ENCODE data around the gene TSN.

Gene TSN

GRCh38 chr2:121764681-121765228 is 9.3 kb downstream of the TSN start:
- TF ChIP-seq, protein P1, sequence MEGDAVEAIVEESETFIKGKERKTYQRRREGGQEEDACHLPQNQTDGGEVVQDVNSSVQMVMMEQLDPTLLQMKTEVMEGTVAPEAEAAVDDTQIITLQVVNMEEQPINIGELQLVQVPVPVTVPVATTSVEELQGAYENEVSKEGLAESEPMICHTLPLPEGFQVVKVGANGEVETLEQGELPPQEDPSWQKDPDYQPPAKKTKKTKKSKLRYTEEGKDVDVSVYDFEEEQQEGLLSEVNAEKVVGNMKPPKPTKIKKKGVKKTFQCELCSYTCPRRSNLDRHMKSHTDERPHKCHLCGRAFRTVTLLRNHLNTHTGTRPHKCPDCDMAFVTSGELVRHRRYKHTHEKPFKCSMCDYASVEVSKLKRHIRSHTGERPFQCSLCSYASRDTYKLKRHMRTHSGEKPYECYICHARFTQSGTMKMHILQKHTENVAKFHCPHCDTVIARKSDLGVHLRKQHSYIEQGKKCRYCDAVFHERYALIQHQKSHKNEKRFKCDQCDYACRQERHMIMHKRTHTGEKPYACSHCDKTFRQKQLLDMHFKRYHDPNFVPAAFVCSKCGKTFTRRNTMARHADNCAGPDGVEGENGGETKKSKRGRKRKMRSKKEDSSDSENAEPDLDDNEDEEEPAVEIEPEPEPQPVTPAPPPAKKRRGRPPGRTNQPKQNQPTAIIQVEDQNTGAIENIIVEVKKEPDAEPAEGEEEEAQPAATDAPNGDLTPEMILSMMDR (IDR thresholded peaks at IDR 0.05): no peak

DNA sequence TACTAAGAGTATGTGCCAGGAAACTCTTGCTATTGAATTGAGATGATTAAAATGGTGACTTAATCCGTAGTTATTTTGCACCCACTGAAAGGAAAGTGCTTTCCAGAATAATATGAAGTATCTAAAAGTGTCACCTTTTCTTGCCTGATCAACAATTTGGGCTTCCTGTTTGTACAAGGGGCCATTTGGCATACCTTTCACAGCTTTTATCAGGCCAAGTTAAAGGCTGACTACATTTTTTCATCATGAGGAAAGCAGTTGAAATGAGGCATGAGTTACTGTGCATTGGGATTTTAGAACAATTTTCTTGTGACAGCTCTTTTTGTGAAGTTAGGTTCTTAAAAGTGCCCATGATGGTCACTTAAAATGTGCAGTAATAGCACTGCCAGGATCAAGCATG is 11.2 kb downstream of the TSN start:
- TF ChIP-seq, protein P1 (IDR thresholded peaks at IDR 0.05): no peak

DNA sequence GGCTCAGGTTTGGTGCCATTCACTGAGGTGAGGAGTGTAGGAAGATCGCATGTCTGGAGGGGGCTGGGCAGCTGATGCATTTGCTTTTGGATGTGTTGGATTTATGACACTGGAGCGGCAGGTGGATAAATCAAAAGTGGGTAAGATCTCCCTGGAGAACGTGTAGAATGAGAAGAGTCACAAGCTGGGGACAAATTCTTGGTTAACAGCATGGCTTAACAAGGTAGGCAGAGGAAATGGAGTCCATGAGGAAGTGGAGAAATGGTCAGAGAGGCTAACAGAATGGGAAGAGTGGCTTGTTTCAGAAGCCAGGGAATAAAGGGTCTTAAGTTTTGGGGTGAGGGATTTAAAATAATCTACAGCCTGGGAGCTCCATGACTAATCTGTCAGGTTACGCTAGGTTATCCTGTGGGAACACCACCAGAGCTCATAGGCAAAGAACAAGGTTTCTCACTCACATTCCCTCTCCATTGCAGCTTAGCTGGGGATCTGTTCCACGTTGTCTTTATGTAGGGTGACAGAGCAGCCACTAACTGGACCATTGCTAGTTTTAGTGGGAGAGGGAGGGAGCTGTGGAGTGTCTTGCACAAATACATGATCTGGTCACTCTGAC is 12.8 kb downstream of the TSN start:
- TF ChIP-seq, protein P1 (IDR thresholded peaks at IDR 0.05): no peak

DNA sequence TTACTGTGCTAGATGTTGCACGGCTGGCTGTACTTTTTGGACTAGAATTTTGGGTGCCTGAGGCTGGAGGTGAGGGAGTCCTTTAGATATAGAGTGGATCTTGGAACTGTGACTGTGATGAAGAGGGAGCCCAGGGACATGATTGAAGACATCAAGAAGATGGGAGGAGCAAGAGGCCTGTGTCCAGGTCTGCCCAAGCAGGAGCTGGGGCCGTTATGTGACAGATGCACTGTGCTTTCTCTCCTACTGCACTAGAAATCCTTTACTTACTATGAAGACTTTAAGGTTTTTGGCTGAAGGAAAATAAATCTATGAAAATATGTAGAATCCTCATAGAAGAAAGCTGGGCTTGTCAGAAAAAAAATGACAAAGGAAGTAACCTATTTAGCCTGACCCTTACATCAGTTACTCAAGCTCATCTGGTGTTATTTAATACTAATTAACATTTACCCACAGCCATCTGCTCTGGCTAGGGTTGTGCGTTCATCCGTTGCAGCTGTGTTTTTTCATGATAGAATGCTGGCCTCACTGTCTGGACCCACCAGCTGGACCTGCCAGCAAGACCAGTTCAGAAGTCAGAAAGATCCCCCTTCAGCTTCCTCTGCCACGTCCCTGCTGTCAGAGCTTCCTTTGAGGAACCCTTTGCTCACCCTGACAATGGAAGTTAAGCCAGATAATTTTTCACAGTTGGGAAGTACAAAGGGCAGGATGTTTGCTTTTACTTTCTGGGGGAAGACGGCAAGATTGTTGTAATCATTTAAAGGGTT is 16.7 kb downstream of the TSN start:
- TF ChIP-seq, protein P1 (IDR thresholded peaks at IDR 0.05): no peak

- TF ChIP-seq, protein P1 (IDR thresholded peaks at IDR 0.05): no peak
Measured at GRCh38 chr2:121774235-121774634, 18.8 kb downstream of the TSN start.

DNA sequence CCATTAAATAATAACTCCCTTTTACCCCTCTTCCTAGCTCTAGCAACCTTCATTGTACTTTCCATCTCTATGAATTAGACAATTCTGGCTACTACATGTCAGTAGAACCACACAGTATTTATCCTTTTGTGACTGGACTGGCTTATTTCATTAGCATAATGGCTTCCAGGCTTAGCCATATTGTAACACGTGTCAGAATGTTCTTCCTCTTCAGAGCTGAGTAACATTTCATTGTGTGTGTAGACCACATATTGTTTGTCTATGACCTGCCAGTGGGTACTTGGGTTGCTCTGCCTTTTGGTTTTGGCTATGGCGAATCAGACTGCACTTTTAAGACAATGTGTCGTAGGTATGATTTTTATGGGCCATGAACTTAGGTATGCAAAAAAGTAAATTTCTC is 20.9 kb downstream of the TSN start:
- TF ChIP-seq, protein P1 (IDR thresholded peaks at IDR 0.05): no peak

GRCh38 chr2:121776885-121777698 is 21.6 kb downstream of the TSN start:
- TF ChIP-seq, protein P1 (IDR thresholded peaks at IDR 0.05): no peak

All from LNCAP (cell line).